Activated CD8-positive, alpha-beta memory T cell treated with anti-CD3 and anti-CD28 coated beads, Interleukin-2, amount 50 U/mL, for 24 hours (primary cell): ENCODE measurements around the gene SLC16A6.
A peak's percentile ranks its signal among the peaks of the same experiment; 100 is the strongest.
"Not testable (repeated sequence)": the region's sequence is repeated elsewhere in the genome, so short reads cannot be mapped to it uniquely, and the experiment has no call there.

ENCODE experiments used
- DNase-seq: peaks from one replicate; pipeline ENCODE4 v3.0.0-alpha.2; 2020; ENCODE audit errors: extremely low read depth

Gene SLC16A6, protein sequence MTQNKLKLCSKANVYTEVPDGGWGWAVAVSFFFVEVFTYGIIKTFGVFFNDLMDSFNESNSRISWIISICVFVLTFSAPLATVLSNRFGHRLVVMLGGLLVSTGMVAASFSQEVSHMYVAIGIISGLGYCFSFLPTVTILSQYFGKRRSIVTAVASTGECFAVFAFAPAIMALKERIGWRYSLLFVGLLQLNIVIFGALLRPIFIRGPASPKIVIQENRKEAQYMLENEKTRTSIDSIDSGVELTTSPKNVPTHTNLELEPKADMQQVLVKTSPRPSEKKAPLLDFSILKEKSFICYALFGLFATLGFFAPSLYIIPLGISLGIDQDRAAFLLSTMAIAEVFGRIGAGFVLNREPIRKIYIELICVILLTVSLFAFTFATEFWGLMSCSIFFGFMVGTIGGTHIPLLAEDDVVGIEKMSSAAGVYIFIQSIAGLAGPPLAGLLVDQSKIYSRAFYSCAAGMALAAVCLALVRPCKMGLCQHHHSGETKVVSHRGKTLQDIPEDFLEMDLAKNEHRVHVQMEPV

DNA sequence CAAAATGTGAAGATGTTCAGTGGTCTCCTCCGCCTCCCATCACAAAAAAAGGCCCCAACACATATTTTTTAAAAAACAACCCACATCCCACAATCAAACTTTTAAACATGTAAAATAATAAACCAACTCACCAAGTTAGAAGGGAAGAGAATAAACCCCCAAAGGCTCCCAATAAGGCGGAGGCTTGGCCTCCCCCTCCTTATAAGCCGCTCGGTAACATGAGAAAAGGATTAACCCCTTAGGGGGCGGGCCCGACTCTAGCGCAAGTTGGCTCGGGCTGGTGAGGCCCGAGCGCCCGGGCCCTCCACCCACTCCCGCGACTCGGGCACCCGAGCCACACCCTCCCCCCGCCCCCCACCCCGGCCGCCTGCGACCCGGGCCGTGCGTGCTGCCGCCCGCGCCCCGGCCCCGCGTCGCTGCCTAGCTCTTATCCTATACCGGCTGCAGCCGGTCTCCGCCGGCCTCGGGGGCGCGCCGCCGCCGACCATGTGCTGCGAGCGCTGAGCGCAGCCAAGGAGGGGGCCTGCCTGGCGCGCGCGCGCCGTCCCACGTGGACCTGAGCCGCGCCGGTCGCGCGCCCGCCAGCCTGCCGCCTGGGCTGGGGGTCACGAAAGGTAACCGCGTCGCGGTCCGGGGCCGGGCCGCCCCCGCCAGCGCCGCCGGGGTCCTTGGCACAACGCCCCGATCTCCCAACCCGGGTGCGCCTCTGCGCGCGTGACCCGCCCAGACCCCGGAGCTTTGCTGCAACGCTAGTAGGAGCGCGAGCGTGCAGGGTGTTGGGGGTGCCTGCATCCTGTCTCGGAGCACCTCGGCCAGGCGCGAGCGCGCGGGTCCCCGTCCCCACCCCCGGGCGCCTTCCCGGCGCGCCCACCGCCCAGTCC, at the start of gene SLC16A6, which contains the start of gene ARSG:
Gene SLC16A6 (minus strand): TSS at position 173 of the 881 bp plus-strand sequence. CDS start 12,807 bp downstream, outside the sequence.
Gene ARSG (plus strand): TSS at position 541 of the 881 bp plus-strand sequence. CDS start 15,999 bp downstream, outside the sequence.
- peak; percentile 53 for DNase-seq

DNA sequence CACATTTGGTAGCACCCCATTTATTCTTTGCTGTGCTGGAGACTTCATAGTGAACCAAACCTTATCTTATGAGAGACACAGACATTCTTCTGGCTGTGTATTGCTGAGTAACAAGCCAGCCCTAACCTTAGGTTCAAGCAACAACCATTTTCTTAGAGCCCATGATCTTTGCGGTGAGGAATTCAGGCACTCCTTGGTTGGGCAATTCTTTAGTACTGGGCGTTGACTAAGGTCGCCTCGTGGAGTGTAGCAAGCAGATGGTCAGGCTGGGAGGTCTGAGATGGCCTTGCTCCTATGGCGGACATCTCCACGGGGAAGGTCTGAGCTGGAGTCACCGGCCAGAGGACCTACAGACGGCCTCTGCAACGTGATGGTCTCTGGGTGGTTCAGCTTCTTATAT, 43.5 kb upstream of the SLC16A6 start:
- DNase-seq, result no peak

DNA sequence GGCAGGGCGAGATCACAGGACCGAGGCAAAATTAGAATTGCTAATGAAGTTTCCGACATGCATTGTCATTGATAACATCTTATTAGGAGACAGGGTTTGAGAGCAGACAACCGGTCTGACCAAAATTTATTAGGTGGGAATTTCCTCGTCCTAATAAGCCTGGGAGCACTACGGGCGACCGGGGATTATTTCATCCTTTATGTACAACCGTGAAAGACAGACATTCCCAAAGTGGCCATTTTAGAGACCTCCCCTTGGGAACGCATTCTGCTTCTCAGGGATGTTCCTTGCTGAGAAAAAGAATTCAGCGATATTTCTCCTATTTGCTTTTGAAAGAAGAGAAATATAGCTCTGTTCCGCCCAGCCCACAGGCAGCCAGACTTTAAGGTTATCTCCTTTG, 41.0 kb upstream of the SLC16A6 start:
- not testable (repeated sequence) for DNase-seq

DNA sequence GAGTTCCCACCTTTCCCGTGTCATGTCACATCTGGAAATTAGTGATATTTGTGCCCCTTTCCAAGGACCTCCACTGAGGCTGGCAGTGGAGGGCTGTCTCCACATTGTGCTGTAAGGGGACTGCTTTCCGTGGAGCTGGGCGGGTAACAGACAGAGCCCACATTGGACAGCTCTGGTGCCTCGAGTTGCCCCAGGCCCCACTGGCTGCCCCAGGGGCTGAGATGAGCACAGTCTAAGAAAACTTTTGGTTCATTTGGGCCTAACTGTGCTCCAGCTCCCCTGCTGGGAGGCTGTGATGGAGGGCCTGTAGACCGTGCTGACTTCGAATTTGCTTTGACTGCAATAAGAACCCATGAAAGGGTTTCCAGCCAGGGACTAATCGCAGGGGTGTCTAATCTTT, 38.4 kb upstream of the SLC16A6 start:
- DNase-seq, result no peak

DNA sequence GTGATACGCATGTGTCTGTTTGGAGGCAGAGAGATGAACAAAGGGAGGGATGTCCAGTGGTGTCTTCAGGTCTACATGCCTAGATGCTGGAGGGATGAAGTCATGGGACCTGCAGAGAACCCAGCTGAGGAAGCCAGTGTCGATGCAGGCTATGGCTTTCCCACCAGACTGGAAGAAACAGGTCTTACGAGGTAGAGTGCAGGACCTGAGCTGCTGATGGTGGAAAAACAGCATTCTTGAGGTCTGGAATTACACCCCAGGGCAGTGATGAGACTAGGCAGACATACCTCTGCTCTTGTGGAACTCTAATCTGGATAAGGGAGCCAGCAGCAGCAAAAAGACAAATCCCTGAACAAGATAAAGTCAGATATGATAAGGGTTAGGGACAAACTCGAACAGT, 37.7 kb upstream of the SLC16A6 start:
- no peak for DNase-seq

DNA sequence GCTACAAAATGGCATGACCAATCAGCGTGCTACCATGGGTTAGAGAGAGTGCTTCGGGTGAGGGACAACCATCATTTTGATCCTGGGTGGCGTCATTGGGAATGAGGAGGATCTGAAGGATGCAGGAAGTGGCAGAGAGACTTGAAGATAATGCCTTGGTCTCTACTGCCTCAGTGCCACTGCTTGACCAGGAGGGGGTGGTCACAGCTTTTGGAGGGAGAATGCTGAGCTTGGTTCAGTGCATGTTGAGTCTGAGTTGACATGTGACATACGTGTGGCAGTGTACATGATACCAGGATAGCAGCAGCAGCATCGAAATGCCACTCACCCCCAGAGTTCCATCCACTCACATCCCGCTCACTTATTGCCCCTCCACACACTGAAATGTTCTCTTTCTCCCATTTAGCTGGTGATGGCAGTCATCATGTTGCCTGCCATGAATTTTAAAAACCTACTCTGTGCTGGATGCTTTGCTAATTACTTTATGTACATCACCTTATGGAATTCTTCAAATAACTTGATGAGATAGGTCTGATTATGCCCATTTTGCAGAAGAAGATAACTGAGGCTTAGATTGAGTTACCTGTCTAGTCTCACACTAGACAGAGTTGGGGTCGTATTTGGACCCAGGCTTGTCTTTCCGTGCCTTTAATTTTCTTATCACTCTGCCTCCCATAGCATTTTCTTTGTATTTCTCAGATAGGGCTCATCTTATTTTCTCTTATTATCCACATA, 37.1 kb upstream of the SLC16A6 start:
- no peak for DNase-seq

DNA sequence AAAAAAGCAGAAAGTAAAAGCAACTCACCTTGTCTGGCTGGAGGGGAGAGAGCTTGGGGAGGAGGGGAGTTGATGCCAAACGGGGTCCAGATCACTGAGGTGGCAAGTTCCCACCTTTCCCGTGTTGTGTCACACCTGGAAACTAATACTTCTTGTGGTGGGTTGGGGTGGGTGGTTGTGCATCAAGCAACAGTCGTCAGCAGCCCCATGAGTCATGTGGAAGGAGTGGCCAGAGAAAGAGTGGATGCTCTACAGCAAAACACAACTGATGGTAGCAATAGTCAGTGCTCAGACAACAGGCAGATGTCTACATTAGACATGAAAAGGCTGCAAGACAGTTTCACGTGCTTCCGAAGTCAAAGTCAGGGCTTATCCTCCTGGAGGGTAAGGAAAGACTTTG, 35.8 kb upstream of the SLC16A6 start:
- no peak for DNase-seq

DNA sequence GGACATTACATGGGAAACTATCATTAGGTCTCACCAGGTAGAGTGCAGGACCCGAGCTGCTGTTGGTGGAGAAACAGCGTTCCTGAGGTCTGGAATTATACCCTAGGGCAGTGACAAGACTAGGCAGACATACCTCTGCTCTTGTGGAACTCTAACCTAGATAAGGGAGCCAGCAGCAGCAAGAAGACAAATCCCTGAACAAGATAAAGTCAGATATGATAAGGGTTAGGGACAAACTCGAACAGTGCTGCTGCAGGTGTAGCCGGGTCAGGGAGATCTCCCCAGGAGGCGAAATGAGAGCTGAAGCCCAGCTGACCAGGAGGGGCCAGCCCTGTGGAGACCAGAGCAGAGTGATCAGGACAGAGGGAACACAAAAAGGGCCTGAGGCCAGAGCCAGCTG, 35.0 kb upstream of the SLC16A6 start:
- no peak for DNase-seq

DNA sequence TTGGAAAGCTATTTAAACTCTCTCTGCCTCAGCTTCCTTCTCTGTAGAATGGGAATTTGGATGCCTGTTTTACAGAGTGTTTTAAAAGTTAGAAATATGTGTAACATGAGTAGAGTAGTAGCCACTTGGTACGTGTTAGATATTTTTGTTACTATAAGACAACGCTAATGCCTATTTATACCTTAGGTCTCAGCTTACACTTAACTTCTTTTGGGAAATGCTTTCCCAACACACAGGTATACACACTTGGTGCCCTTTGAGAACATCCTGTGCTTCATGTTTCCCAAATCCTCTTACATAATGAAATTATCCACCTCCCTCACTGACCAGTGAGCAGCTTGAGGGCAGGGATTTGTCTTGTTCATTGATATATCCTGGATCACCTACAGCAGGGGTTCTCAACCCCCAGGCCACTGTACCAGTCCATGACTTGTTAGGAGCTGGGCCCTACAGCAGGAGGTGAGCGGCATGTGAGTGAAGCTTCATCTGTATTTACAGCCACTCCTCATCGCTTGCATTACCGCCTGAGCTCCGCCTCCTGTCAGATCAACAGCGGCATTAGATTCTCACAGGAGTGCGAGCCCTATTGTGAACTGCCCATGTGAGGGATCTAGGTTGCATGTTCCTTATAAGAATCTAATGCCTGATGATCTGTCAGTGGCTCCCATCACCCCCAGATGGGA, 33.9 kb upstream of the SLC16A6 start:
- no peak for DNase-seq

DNA sequence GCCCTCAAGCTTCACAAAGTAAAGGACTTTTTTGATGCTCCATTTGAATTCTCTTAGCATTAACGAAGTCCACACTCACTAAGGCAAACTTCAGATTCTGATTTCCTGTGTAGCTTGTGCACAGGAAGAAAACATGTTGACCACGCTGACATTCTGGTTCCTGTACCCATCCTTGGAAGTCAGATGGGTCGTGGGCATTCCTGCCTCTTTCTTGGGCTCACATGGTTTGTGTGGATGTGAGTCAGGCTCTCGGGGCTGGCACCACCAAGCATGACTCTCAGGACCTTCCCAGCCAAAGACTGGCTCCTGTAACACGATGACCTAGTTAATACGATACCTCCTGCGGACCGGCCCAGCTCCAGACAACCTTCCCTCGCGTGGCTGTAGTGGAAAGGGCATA, 33.2 kb upstream of the SLC16A6 start:
- DNase-seq, result no peak

DNA sequence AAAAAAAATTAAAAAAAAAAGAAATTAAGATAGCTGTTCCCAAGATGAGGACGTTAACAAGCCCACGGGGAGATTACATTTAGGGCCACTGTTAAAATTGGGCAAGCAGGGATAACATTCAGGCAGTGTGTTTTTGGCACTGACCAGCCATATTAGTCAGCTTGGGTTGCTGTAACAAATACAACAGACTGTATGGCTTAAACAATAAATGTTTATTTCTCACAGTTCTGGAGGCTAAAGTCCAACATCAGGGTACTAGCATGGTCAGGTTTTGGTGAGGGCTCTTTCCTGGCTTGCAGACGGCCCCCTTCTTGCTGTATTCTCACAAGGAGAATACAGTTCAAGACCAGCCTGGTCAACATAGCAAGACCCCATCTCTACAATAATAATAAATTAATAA, 31.7 kb upstream of the SLC16A6 start:
- no peak for DNase-seq

DNA sequence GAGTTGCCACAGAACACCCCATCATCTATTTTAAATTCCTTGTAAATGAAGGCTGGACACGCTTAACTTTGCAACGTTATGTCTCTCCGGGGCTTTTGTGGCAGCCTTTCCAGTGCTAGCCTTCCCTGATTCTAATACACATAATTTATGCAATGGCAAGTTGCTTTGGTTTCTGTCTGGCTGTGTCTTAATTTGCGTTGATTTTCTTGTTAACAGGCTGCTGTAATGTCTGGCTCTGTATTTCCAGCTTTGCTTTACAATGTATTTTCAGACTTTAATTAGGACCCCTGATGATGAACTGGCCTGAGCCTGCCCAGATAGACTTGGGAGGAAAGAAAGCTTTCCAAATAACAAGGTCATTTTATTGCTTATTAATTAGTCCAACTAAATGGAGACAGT, 30.6 kb upstream of the SLC16A6 start:
- no peak for DNase-seq

DNA sequence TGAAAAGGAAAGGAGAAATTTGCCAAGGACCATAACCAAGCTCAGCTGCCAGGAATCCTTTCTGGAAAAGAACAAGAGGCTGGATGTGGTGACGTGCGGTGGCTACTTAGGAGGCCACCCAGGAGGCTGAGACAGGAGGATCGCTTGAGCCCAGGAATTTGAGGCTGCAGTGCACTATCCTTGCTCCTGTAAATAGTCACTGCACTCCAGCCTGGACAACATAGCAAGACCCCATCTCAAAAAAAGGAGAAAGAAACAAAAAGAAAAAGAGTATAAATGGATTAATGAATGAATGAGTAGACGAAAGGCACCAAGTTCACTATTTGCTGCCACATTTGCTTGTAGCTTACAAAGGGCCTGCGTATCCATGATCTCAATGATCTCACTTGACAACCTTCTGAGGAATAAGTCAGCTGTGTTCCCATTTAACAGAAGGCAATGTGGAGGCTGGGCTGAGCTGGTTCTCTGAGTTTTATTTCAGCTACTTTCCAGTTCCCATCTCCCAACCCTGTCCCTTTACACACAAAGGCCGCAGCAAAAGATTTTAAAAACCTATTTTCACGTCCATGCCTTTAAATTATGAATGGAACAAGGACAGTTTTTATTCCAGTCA, 30.1 kb upstream of the SLC16A6 start:
- DNase-seq, result no peak

DNA sequence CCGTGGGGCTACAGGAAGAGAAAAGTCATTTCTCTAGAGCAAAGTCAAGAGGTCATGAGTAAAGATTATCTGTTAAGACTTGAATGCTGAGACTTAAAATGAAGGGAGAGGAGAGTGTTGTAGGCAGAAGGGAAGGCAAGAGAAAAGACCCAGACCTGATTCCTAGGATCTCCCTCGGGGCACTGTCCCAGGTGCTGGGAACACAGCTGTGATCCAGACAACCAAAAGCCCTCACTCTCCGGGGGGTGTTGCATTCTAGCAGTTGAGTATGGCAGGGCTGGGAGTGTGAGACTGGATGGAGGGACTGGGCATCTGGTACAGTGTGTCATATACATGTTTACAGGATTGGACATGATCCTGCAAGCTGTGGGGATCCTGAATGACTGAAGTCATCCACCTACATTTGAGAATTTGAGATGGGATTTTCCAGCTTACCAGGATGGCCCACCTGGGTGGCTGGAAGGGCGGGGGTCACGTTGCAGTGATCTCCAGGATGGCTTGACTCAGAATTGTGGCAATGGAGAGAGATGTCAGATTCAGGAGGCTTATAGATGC, 29.5 kb upstream of the SLC16A6 start:
- no peak for DNase-seq

DNA sequence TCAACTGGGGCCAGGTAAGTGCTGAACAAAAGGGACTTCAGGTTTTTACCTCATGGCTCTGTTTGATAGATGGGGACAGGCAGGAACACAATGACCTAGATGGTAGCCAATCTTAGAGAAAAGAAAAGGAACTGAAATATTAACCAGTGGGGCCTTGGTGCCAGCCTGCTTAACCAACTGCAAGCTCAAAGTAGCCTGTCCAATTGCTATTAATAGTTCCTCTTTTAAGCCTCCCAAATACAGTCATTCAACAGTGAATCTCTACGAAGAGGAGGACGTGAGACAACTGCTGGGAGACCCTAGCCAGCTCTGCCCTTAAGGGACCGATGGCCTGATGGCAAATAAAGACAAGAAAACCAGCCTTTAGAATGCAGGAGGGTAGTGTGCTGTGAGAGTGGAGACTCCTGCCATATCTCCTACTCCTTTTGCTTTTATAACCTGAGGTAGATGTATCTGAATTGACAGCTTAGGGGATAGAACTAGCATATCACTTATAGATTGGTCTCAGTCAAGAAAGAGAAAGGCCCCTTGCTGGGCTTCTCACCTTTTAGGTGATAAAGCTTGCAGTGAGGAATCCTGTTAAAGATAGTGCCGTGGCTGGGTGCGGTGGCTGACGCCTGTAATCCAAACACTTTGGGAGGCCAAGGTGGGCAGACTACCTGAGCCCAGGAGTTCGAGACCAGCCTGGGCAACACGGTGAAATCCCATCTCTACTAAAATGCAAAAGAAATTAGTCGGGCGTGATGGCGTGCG, 28.7 kb upstream of the SLC16A6 start:
- no peak for DNase-seq

DNA sequence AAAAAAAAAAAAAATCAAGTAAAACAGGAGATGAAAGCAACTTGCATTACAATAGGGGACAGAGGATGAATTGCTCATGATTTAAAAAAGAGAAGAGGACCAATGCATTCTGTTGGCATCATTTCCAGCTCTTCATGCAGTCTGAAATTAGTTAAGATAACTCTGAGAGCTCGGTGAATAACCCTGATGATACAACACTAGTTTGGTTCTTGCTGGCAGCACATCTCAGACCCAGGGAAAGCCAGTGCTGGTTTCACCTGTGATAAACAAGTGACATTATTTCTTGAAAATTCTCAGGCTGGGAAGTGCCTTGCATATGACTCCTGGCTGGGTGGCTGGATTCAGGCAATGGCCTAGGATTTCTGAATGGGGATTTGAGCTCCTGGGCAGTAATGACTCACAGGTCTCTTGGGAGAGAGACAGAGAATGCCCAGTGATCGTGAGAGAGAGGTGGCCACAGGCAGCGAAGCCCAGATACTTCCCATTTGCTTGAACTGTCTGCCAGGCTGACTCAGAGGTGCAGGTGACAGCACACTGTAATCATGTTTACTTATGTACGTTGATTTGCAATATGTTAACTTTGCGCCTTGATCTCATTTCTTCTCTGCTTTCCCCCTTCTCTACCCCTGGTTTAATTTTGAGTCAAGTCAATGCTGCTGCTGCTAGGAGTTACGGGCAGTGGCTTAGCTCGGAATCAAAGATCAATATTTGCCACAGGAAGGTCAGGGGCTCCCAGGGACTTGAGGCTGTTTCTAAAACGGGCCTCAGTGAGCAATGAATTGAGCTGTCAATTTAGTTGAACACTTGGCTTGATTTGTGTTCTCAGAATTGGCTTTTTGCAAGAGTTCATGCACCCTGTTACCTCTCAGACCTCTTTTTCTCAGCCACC, 27.4 kb upstream of the SLC16A6 start:
- DNase-seq, result no peak

DNA sequence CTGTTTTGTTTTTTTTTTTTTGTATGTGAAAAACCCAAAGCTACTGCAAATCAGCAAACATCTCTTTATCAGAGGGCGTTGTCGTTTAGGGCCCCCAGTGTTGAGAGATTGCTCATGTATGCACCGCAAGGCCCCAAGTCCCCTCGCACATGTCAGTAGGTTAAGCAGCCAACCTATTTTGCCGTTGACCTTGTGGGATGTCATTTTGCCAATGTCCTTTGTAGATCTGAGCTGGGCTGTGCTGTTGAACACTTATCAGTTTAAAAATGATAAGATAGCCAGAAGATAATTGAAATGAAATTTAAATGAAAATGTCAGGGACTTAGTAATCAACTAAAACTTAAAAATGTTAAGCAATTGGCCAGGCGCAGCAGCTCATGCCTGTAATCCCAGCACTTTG, 26.5 kb upstream of the SLC16A6 start:
- DNase-seq, result no peak

DNA sequence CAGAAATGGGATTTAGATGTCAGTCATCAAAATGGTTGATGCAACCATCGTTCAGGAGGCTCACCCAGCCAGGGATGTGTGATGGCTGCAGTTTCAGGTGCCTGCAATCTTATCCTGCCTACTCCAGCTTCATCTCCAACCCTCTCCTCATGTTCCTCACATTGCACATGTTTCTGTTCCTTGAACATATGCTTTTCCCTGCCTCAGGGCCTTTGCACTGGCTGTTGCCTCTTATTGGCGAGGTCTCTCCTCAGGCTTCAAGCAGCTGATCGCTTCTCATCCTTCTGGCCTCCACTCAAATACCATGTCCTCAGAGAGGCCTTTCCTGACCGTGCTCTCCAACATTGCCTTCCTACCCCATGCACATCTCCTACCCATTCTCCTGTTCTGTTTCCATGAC, 25.0 kb upstream of the SLC16A6 start:
- no peak for DNase-seq
